Esophagus squamous epithelium (tissue), 4 donors: ENCODE results near the gene PTPRC.

Experiments
- POLR2A ChIP-seq, 4 donors: fragments of 450-650 bp; IDR thresholded peaks; one replicate each; pipeline ENCODE4 v1.6.1; 2017; ENCODE audit warnings: antibody characterized with exemption in 4 of 4, mild to moderate bottlenecking in 4 of 4, moderate library complexity in 3 of 4
- TF ChIP-seq, protein P1 (sequence below), 6 experiments: fragments of 450-650 bp in 4 of 6; fragments of 200-600 bp in 2 of 6; sonication (generic) in 2 of 6; IDR thresholded peaks; one replicate each; pipeline ENCODE4 v1.5.1; 2016 to 2019; ENCODE audit warnings: antibody characterized with exemption in 6 of 6, mild to moderate bottlenecking in 4 of 6, moderate library complexity in 4 of 6

DNA sequence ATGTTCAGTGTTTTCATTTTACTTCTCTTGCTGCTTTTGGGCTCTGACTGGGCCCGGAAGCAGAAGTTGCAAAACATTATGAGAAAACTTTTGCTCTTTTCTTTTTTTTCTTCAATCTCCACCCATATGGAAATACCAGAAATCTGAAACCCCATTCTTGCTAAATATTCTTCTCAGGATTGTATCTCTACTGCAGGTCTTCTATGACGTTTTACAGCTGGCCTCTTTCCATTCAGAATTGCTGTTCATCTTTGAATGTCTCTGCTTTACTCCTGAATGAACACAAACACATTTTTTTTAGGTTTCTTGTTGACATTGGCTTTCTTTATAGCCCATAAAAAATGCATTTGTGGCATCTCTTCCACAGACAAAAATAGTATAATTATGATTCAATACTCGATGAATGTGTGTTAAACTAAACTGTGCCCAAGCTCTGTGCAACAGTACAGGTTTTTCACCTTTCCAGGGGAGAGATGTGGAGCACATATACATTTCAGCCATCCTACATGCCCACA is 18.8 kb downstream of the PTPRC start:
- TF ChIP-seq, protein P1, sequence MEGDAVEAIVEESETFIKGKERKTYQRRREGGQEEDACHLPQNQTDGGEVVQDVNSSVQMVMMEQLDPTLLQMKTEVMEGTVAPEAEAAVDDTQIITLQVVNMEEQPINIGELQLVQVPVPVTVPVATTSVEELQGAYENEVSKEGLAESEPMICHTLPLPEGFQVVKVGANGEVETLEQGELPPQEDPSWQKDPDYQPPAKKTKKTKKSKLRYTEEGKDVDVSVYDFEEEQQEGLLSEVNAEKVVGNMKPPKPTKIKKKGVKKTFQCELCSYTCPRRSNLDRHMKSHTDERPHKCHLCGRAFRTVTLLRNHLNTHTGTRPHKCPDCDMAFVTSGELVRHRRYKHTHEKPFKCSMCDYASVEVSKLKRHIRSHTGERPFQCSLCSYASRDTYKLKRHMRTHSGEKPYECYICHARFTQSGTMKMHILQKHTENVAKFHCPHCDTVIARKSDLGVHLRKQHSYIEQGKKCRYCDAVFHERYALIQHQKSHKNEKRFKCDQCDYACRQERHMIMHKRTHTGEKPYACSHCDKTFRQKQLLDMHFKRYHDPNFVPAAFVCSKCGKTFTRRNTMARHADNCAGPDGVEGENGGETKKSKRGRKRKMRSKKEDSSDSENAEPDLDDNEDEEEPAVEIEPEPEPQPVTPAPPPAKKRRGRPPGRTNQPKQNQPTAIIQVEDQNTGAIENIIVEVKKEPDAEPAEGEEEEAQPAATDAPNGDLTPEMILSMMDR (IDR thresholded peaks at IDR 0.05), result no peak
- TF ChIP-seq POLR2A (IDR thresholded peaks at IDR 0.05), result no peak
